Measurements from ENCODE around the gene MGLL. TPM values are rescaled to one million over a fixed set of nuclear protein-coding genes. Genes with fewer than 3 reads are reported as not detected.
"Not testable (repeated sequence)": the region's sequence is repeated elsewhere in the genome, so short reads cannot be mapped to it uniquely, and the experiment has no call there.

The MGLL gene
- total and polyA plus RNA-seq, 10 donors, result 11.0 to 134 (median 80.7) TPM

GRCh38 chr3:127708837-127709236, 113.5 kb downstream of the MGLL start:
- Histone ChIP-seq H3K36me3 (peaks cover 0 to 18% (median 0%) of the 10 kb centered on the region in 6 donors), H3K4me1 (peaks cover 0 to 79% (median 49%) of the 10 kb centered on the region in 6 donors), H3K27ac (peak overlapping the region in 7 of 8 donors; percentile 48 to 90 (median 76)), H3K9me3 (no peaks in the 10 kb centered on the region), H3K4me3 (no peak overlapping the region), H3K27me3 (replicated peaks in 1 of 7) (no peaks in the 10 kb centered on the region)
- WGBS, 5 donors, result 40 to 88% (median 73%) methylated on average over 2 of the region's 2 CpGs
- intact Hi-C loops (cut with DNase I; ENCODE audit: low total_unique reads), result no loop called here
- no peak for TF ChIP-seq POLR2A (IDR thresholded peaks at IDR 0.05)
- TF ChIP-seq CTCF (IDR thresholded peaks at IDR 0.05 in 8 of 11, conservative IDR thresholded peaks at IDR 0.05 in 3 of 11), result no peak
- TF ChIP-seq POLR2AphosphoS5 (IDR thresholded peaks at IDR 0.05), result no peak
- no peak for DNase-seq

GRCh38 chr3:127707851-127708411, 114.4 kb downstream of the MGLL start:
- H3K27ac ChIP-seq, result peak overlapping the region; percentile 48 to 90 (median 73)
- no peak overlapping the region for H3K4me3 ChIP-seq
- intact Hi-C loops (cut with DNase I; ENCODE audit: low total_unique reads), result no loop called here
- TF ChIP-seq POLR2AphosphoS5 (IDR thresholded peaks at IDR 0.05) (peak in 2 of 3 donors; percentile 9 to 61), POLR2A (IDR thresholded peaks at IDR 0.05) (no peak)
- peaks cover 0 to 16% (median 0%) of the 10 kb centered on the region in 6 donors for H3K36me3 ChIP-seq
- H3K4me1 ChIP-seq, result peaks cover 0 to 78% (median 46%) of the 10 kb centered on the region in 6 donors
- no peaks in the 10 kb centered on the region for H3K27me3 ChIP-seq (replicated peaks in 1 of 7)
- H3K9me3 ChIP-seq, result no peaks in the 10 kb centered on the region
- DNase-seq, result peak; percentile 75
- WGBS, 5 donors, result 52 to 74% (median 70%) methylated on average over 13 of the region's 13 CpGs

- DNase-seq, result peak; percentile 68
- peak overlapping the region; percentile 37 to 90 (median 73) for H3K27ac ChIP-seq
Observed at GRCh38 chr3:127706785-127707351, 115.4 kb downstream of the MGLL start.

GRCh38 chr3:127706312-127706711, 116.0 kb downstream of the MGLL start:
- H3K4me3 ChIP-seq, result no peak overlapping the region
- H3K36me3 ChIP-seq, result peaks cover 0 to 16% (median 0%) of the 10 kb centered on the region in 6 donors
- H3K27ac ChIP-seq, result peak overlapping the region; percentile 37 to 90 (median 73)
- peaks cover 3 to 80% (median 47%) of the 10 kb centered on the region in 6 donors for H3K4me1 ChIP-seq
- no peaks in the 10 kb centered on the region for H3K9me3 ChIP-seq
- TF ChIP-seq POLR2A (IDR thresholded peaks at IDR 0.05) (no peak), POLR2AphosphoS5 (IDR thresholded peaks at IDR 0.05) (no peak), CTCF (IDR thresholded peaks at IDR 0.05 in 8 of 11, conservative IDR thresholded peaks at IDR 0.05 in 3 of 11) (no peak)
- intact Hi-C loops (cut with DNase I; ENCODE audit: low total_unique reads), result no loop called here
- DNase-seq, result peak; percentile 58
- WGBS, 5 donors, result 75 to 88% (median 85%) methylated on average over 7 of the region's 7 CpGs
- no peaks in the 10 kb centered on the region for H3K27me3 ChIP-seq (replicated peaks in 1 of 7)

More at GRCh38 chr3:127706785-127707351, 115.4 kb downstream of the MGLL start:
- Histone ChIP-seq H3K4me3 (no peak overlapping the region), H3K36me3 (peaks cover 0 to 16% (median 0%) of the 10 kb centered on the region in 6 donors), H3K9me3 (no peaks in the 10 kb centered on the region), H3K27me3 (replicated peaks in 1 of 7) (no peaks in the 10 kb centered on the region), H3K4me1 (peaks cover 0 to 78% (median 46%) of the 10 kb centered on the region in 6 donors)
- intact Hi-C loops (cut with DNase I; ENCODE audit: low total_unique reads), result no loop called here
- WGBS, 5 donors, result 75 to 87% (median 81%) methylated on average over 11 to 16 of the region's 16 CpGs
- TF ChIP-seq POLR2AphosphoS5 (IDR thresholded peaks at IDR 0.05), result peak in 1 of 3 donors; percentile 58
- TF ChIP-seq POLR2A (IDR thresholded peaks at IDR 0.05), result no peak

- H3K4me3 ChIP-seq; DNase-seq; intact Hi-C loops (cut with DNase I; ENCODE audit: low total_unique reads); H3K27me3 ChIP-seq (replicated peaks in 1 of 7); H3K9me3 ChIP-seq: not testable (repeated sequence)
- H3K4me1 ChIP-seq, result peaks cover 9 to 80% (median 52%) of the 10 kb centered on the region in 6 donors
- WGBS, 5 donors, result 89 to 96% (median 92%) methylated on average over 4 of the region's 4 CpGs
- peaks cover 0 to 16% (median 0%) of the 10 kb centered on the region in 6 donors for H3K36me3 ChIP-seq
- peak overlapping the region in 3 of 8 donors; percentile 77 to 90 (median 81) for H3K27ac ChIP-seq
Observed at GRCh38 chr3:127704840-127705239, 117.5 kb downstream of the MGLL start.
